ENCODE measurements around the gene UBL5. TPM values are rescaled to one million over a fixed set of nuclear protein-coding genes. Genes with fewer than 3 reads are reported as not detected.

UBL5 gene
- total RNA-seq: 100 to 1,000 TPM; 403 to 678 (median 492) TPM

DNA sequence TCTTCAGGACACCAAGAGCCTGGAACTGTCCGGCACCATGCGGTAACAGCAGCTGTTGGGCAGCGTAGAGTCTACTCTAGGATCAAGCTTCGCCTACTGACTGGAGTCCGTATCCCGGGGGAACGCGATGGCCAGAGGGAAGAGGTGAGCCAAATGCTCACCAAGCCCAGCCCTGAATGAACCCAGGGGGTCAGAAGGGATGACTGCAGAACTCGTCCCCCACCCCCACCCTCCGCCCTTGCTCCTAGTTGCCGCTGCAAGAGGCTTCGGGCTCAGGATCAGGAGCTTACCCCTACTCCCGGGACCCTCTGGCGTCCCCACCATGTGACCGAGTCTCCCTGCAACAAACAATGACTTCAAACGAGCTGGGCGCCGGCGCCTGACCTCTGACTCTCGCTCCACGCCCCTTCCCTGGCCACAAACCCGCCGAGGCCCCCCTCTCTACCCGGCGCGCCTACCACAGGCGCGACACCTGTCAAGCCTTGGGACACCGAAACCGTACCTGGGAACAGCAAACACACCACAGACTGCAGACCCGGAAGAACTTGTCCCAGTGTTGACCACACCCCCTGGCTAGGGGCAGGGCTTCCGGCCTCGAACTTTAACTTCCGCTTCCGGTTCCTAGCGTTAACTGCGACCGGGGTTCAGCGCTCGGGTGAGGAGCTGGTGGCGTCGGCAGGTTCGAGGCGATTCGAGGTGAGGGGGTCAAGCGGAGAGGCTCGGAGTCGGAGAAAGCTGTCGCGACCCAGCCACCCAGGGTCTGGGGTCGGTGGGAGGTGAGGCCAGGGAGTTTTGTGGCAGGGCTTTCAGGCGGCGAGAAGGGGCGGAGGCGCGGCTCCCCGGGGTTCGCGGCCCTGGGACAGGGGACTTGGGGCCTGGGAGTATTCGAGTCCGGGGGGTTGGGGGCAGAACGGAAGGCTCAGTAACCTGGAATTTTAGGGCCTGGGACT is at the start of gene UBL5:
Gene UBL5 (plus strand): TSS at position 630 of the 950 bp plus-strand sequence. CDS start 420 bp downstream, outside the sequence.
- TF ChIP-seq CTCF (IDR thresholded peaks at IDR 0.05; ENCODE audit: low read depth): no peak

DNA sequence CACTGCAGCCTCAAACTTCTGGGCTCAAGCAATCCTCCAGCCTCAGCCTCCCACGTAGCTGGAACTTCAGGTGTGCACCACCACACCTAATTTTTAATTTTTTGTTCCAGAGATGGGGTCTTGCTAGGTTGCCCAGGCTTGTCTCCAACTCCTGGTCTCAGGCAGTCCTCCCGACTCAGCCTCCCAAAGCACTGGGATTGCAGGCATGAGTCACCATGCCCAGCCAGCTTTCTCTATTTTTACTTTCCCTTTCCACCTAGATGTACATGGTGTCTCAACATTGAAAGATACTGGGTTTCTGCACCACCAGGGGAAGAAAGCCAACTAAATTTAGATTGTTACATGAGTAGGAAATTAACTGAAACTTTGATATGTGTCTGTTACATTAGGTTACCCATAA is 45.4 kb upstream of the UBL5 start:
- no peak for TF ChIP-seq CTCF (IDR thresholded peaks at IDR 0.05; ENCODE audit: low read depth)

DNA sequence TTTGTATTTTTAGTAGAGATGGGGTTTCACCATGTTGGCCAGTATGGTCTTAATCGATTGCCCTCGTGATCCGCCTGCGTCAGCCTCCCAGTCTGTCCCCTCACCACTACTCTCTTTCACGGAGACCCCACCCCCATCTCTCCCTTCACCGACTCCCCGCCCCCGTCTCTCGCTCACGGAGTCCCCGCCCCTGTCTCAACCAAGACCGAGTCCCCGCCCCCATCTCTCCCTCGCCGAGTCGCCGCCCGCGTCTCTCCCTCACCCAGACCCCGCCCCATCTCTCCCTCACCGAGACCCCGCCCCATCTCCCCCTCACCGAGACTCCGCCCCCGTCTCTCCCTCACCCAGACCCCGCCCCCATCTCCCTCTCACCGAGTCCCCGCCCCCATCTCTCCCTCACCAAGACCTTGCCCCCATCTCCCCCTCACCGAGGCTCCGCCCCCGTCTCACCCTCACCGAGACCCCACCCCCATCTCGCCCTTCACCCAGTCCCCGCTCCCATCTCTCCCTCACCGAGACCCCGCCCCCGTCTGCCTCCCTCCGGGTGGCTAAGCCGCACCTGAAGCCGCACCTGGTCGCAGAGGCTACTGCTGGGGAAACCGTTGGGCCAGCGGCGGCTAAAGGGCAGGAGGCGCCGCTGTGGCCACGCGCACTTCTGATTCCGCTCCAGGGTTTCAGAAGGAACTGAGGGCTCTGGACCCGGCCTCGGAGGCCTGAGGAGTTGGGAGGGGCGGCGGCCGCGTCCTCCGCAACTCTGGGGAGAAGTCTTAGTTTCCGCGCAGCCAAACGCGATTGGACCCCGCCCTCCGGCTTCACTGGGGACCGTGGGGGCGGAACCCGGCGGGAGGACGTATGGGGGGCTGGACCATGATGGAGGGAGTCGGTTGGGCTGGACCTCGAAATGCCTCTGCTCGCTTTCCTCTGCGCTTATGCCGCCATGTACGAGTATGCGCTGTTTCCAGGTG is 42.1 kb upstream of the UBL5 start:
- TF ChIP-seq CTCF (IDR thresholded peaks at IDR 0.05; ENCODE audit: low read depth): no peak

GRCh38 chr19:9786342-9786741 is 41.4 kb upstream of the UBL5 start:
- TF ChIP-seq CTCF (IDR thresholded peaks at IDR 0.05; ENCODE audit: low read depth): no peak

GRCh38 chr19:9786819-9787218 is 40.9 kb upstream of the UBL5 start:
- TF ChIP-seq CTCF (IDR thresholded peaks at IDR 0.05; ENCODE audit: low read depth): no peak

- TF ChIP-seq CTCF (IDR thresholded peaks at IDR 0.05; ENCODE audit: low read depth): no peak
These were observed 38.7 kb upstream of the UBL5 start for GRCh38 chr19:9789066-9789465.
